ENCODE data around the gene CRTC3.
"Not testable (repeated sequence)": the region's sequence is repeated elsewhere in the genome, so short reads cannot be mapped to it uniquely, and the experiment has no call there.

Gene CRTC3

DNA sequence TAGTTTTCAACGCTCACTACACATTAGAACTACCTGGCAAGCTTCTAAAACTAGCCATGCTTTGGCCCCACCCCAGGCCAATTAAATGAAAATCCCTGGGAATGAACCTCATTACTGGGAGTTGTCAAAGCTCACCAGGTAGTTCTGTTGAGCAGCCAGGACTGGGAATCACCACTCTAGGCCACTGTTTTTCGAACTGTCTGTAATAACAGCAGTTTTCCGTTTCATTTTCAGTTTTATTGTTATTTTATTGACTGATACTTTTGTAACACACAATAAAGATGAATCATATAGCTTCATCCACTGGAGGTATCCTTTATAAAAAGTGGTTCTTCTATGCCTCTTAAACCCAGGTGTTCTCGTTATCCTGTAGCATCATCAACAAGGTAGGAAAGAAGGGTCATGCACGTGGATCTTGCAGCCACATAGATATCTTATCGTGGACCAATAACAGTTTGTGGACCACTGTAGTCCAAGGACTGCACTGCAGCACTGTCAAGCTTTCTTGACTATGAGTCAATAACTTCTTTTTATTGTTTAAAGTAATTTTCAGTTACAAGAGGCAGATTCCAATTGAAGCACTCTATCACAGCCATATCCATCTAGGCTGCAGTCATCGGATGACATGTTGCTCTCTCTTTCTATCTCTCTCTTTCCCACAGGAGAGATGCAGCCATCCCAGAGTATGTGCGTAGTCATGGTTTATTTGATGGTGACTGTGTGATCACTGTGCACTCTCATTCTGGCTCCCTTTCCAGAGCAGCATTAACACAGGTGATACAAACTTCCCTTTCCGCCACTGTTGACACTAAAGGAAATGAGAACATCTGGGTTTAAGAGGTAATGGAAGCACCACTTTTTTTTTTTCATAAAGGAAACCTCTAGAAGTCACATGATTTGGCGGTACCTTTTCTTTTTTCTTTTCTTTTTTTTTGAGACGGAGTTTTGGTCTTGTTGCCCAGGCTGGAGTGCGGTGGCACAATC is 148.4 kb downstream of the CRTC3 start:
- no peak for DNase-seq (ENCODE audit: low read depth in 2 of 2)

DNA sequence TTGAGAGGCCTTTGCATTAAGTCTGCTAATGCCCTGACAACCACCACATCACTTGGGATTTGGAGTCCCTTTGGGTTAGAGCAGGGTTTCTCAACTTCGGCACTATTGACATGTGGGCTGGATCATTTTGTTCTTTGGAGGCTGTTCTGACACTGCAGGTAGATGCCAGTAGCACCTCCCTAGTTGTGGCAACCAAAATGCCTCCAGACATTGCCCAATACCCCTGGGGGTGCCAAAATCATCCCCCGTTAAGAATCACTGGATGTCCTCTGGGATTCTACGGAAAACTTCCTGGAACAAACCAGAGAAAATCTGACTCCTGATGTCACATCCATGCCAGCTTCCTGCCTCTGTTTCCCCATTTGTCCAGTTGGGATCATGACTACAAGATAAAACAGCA is 150.2 kb downstream of the CRTC3 start:
- DNase-seq (ENCODE audit: low read depth in 2 of 2), result no peak

DNA sequence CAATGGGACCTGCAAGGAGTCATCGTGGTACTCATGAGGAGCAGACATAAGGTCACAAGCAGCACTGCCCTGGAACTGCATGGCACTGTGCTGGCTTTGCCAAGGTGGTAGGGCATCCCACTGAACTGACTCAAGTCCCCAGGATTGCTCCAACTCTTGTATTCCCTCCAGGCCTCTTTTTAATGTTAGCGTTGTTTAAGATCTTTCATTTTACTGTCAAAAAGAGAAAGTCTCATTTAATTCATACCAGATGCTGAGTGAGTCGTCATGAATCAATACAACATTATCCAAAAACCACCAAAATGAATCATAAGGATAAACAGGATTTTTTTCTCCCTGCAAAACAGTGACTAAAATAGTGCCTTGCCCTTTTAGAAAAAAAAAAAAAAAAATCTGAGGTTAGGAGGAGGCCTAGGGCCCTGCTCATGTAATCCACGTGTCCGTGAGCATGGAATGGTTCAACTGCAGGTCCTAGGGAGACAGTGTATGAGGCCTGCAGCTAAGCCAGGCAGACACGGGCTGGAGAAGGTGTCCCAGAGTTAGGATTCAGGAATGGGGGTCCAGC is 150.7 kb downstream of the CRTC3 start:
- DNase-seq (ENCODE audit: low read depth in 2 of 2), result no peak

DNA sequence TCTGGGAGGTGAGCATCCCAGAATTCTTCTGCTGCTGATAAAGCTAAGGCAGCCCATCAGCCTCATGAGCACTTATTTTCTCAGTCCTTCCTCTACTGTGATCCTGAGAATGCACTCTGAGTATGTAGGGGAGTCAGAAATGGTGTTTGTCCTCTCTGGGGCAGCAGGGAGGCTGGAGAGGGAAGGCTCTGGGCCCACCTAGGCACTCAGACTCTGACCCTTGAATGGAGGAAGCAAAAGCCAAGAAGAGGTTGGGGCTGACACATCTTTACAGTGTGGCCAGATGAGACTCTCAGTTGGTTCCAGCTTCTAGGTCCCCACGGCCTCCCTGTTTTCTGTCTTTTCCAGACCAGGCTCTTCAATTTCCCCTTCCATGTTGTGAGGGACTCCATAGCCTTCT is 151.3 kb downstream of the CRTC3 start:
- no peak for DNase-seq (ENCODE audit: low read depth in 2 of 2)

DNA sequence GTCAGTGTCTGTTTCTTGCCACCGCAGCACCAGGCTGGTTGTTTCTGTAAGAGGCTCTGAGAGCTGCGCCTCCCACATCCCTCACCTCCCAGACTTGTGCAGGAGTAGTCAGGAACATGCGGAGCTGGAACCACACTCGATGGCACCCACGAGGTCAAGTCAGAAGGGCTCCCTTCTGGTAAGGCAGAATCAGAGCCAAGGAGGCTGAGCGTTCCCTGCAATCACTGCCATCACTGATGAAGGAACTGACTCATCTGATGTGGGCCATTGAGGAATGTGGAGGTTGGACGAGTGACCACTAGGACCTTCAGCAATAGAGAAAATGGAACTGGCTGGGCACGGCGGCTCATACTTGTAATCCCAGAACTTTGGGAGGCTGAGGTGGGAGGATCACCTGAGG is 151.8 kb downstream of the CRTC3 start:
- DNase-seq (ENCODE audit: low read depth in 2 of 2), result no peak

DNA sequence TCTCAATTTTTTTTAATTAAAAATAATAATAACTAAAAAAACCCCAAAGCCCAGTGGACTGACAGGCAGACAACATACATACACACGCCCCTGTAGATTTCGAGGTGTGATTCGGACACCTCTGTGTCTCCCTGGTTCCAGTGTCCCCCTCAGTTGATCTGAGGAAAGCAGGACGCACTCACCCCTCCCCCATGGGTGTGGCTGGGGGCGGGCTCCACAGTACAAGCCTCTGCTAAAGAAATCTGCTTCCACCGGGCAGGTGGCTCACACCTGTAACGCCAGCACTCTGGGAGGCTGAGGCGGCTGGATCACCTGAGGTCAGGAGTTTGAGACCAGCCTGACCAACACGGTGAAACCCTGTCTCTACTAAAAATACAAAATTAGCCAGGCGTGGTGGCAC is 153.6 kb downstream of the CRTC3 start:
- no peak for DNase-seq (ENCODE audit: low read depth in 2 of 2)

DNA sequence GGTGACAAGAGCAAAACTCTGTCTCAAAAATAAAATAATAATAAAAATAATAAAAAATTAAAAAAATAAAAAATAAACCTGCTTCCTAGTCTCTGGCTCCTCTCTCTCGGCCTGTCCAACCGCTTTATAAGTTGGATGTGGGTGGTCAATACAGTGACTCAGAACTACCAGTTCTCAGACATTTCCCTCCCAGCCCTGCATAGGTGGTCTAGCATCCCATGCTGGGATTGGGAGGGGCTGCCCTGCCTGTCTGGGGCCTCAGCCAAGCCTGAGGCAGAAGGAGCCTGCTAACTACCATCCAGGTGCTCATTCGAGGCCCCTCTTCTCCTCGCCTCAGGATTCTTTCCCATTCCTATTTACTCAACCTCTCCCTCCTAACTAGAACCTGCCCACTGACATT is 154.2 kb downstream of the CRTC3 start:
- no peak for DNase-seq (ENCODE audit: low read depth in 2 of 2)

DNA sequence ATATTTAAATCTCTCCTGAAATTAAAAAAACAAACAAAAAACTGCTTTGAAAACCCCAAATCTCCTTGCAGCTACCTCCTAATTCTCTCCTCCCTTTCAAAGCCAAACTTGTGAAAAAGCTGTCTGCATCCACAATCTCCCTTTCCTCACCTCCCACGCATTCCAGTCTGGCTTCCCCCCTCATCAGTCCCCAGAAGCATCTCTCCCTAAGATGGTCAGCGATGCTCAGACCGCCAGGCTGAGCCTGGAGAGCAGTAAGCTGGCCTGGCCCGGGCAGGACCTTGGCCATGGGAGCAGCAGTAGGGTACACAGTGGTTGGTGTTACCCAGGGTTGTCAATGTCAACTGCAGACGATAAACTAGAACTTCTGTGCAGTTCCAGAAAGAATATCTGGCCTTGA is 154.6 kb downstream of the CRTC3 start:
- DNase-seq (ENCODE audit: low read depth in 2 of 2), result no peak

DNA sequence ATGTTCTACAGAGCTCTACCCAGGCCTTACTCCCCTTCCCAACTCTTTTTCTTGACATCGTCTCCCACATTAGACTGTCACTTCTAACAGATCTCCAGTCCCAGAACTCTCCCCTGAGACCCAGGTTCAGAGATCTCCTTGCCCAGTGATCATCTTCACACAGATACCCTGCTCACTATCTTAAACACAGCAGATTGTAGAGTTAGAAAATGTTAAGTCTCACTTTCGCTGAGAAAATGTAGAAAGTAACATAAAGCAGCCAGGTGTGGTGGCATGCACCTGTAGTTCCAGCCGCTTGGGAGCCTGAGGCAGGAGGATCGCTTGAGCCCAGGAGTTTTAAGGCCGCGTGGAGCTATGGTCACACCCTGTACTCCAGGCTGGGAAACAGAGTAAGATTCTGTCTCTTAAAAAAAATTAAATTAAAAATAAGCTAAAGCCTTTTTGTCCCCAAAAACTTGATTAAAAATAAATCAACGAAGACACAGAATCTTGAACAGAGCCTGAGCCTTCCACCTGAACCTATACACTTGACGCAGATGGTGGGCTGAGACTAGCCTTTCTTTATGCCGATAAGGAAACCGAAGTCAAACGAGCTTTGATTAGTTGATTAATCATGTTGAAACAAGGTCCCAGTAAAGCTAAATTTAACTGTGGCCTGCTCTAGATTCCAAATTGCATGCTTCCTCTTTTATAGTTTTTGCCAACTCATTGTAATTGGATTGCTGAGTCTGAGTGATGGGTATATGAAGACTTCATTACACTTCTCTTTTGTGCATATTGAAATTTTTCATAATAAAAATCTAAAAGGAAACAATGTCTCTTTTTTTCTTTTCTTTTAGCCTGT is 156.1 kb downstream of the CRTC3 start:
- no peak for DNase-seq (ENCODE audit: low read depth in 2 of 2)

DNA sequence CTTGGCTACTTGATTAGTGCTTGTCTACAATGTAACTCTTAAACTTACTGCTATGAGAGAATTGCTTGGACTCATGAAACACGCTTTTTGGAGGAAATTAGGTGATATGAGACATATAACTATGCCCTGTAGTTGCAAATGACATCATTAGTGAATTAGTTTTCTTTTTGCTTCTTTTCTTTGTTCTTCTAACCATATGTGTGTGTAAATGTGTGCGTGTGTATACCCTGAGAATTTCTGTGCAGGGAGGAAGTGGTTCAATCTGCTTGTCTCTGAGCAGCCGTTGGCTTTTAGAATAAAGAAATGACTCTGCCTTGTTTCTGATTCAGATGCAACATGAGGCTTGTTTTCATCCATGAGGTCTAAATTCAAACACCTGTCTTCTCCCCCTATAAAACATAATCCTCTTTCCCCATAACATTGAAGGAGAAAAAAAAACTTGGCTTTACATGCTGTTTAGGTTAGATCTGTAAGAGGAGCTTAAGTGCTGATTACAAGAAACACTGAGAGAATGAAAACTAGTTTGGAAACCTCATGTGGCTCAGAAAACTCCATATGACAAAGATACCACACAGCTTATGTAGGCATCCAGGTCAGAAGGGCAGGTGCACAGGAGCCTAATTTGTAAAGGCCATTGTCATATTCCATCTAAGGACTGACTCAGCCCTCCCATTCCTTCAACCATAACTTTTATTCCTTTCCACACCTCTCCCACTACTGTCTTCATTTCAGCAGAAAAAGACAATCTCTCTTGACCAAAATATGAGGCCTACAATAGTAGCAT is 156.9 kb downstream of the CRTC3 start:
- DNase-seq (ENCODE audit: low read depth in 2 of 2), result no peak

DNA sequence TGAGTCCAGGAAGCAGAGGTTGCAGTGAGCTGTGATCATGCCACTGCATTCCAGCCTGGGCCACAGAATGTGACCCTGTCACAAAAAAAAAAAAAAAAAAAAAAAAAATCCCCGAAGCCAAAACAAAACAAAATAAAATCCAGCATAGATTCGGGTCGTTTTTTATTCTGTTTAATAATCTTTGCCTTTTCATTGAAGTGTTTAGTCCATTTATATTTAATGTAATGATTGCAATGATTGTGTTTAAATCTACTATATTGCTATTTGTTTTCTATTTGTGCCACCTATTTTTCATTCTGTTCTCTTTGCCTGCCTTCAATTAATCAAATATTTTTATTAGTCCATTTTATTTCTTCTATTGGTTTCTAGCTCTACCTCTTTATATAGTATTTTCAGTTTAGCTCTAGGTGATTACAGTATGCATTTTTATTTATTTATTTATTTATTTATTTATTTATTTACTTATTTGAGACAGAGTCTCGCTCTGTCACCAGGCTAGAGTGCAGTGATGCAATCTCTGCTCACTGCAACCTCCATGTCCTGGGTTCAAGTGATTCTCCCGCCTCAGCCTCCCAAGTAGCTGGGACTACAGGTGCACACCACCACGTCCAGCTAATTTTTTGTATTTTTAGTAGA is 159.7 kb downstream of the CRTC3 start:
- not testable (repeated sequence) for DNase-seq (ENCODE audit: low read depth in 2 of 2)

DNA sequence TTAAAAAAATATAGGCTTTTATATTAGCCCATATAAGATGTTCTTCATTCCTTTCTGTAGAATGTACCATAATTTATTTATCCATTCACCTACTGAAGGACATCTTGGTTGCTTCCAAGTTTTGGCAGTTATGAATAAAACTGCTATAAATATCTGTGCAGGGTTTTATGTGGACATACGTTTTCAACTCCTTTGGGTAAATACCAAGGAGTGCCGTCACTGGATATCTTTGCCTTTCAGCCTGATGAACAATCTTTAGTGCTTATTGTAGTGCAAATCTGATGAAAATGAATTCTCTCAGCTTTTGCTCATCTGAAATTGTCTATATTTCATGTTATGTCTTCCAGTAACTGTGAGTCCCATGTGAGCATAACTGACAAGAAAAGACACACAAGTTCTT is 160.9 kb downstream of the CRTC3 start:
- DNase-seq (ENCODE audit: low read depth in 2 of 2), result no peak

DNA sequence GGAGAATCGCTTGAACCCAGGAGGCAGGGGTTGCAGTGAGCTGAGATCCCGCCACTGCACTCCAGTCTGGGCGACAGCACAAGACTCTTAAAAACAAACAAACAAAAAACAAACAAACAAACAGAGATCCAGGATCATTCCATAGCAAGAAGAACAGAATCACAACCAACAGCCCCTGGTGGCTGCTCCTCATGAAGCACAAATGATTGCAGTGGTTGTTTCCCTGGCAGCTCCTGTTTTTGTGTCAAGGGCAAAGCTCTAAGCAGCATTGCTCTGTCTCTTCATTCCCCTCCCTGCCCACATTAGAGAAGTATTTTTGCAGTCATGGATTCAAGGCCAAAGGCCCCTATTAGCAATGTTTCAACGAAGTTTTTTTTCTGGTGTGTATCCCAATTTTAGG is 161.6 kb downstream of the CRTC3 start:
- no peak for DNase-seq (ENCODE audit: low read depth in 2 of 2)

DNA sequence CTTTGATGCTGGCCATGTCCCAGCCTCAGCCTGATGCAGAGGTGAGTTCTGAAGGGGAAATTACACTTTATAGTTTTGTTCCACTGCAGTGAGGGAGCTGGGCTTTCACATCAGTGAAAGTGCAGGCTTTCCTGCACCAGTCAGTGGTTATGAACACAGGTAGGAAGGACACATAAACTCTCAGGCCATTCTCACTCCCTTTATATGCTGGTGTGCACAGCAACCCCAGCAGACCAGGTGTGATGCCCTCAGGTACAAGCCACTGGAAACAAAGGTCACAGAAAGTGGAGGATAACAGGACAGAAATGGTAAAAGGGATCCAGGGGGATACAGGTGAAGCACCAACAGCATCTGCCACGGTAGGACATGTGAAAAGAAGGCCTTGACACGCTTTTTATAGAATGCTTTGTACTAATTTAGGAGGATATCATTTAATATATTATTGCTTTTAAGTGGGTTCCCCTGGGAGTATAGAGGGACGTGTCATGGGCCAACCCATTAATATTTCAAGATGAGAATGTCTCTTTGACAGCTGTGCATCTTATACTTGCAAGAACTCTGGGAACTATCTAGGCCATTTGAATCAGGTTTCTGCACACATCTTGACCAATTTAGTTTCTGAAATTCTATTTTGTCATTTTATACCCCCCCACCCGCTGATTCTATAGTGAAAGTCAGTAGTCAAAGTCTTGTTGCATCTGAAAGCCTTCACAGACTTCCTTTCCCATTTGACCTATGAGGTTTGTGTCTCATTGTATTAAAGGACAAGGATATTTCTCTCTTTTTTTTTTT is 162.5 kb downstream of the CRTC3 start:
- no peak for DNase-seq (ENCODE audit: low read depth in 2 of 2)
